ENCODE data around the gene ARHGDIA. TPM values are rescaled to one million over a fixed set of nuclear protein-coding genes. Genes with fewer than 3 reads are reported as not detected.
A peak's percentile ranks its signal among the peaks of the same experiment; 100 is the strongest.

ARHGDIA gene
- total RNA-seq, 2 experiments from 2014 or later, result 706 to 715 TPM

GRCh38 chr17:81854974-81855774 lies 16.0 kb downstream of the ARHGDIA start:
- H3K27me3 Mint-ChIP-seq, result no peaks in the 10 kb centered on the region
- DNase-seq (peak in 2 of 14 experiments; percentile 26 to 40), ATAC-seq (ENCODE audit: poor library complexity) (peak; percentile 37)
- peaks cover 27% of the 10 kb centered on the region for H3K4me1 ChIP-seq (ENCODE audit: insufficient read depth, low read length)
- H3K36me3 Mint-ChIP-seq (ENCODE audit: low read depth), result peaks cover 47% of the 10 kb centered on the region
- H3K4me1 Mint-ChIP-seq (ENCODE audit: low read depth), result peaks cover 12% of the 10 kb centered on the region
- ChIA-PET CTCF (interaction anchor here (0.7 to 0.9 kb wide), 2 partner anchors 9 to 11 kb away, joined by 3 read pairs; no protein-coding TSS in a partner anchor), POLR2A (interaction anchor here (0.6 kb wide), 1 partner anchor 82 kb away, joined by 4 read pairs; no protein-coding TSS in a partner anchor)
- H3K27ac Mint-ChIP-seq, result no peak overlapping the region
- intact Hi-C loops (cut with DNase I, micrococcal nuclease), result loop anchor here in 1 of 2 experiments (5.0 kb wide), 1 partner anchor 173 kb away; the partner anchor contains the start of genes ARL16 and HGS
- H3K4me3 Mint-ChIP-seq, result no peak overlapping the region
- no peak overlapping the region for H3K4me3 ChIP-seq (ENCODE audit: low read length)
- no peak for TF ChIP-seq CTCF (IDR thresholded peaks at IDR 0.05)
- H3K36me3 ChIP-seq (ENCODE audit: insufficient read depth, low read length), result peaks cover 71% of the 10 kb centered on the region
- H3K27ac ChIP-seq (ENCODE audit: low read depth in 1 of 2, low read length in 2 of 2), result no peak overlapping the region
- no peaks in the 10 kb centered on the region for H3K9me3 Mint-ChIP-seq
- no peaks in the 10 kb centered on the region for H3K9me3 ChIP-seq (ENCODE audit: control insufficient read depth in 1 of 2, insufficient read depth in 1 of 2, low read length in 2 of 2)
- H3K27me3 ChIP-seq (ENCODE audit: control insufficient read depth in 1 of 2, insufficient read depth in 2 of 2, low read length in 2 of 2), result no peaks in the 10 kb centered on the region

GRCh38 chr17:81852237-81852636 lies 18.9 kb downstream of the ARHGDIA start:
- Mint-ChIP-seq H3K9me3 (no peaks in the 10 kb centered on the region), H3K4me1 (ENCODE audit: low read depth) (no peaks in the 10 kb centered on the region), H3K27me3 (no peaks in the 10 kb centered on the region), H3K36me3 (ENCODE audit: low read depth) (peaks cover 42% of the 10 kb centered on the region), H3K27ac (no peak overlapping the region), H3K4me3 (no peak overlapping the region)
- Histone ChIP-seq H3K9me3 (ENCODE audit: control insufficient read depth in 1 of 2, insufficient read depth in 1 of 2, low read length in 2 of 2) (no peaks in the 10 kb centered on the region), H3K36me3 (ENCODE audit: insufficient read depth, low read length) (peaks cover 62% of the 10 kb centered on the region), H3K4me1 (ENCODE audit: insufficient read depth, low read length) (no peaks in the 10 kb centered on the region), H3K4me3 (ENCODE audit: low read length) (no peak overlapping the region), H3K27me3 (ENCODE audit: control insufficient read depth in 1 of 2, insufficient read depth in 2 of 2, low read length in 2 of 2) (no peaks in the 10 kb centered on the region), H3K27ac (ENCODE audit: low read depth in 1 of 2, low read length in 2 of 2) (no peak overlapping the region)
- DNase-seq (peak in 1 of 14 experiments; percentile 7), ATAC-seq (ENCODE audit: poor library complexity) (no peak)
- intact Hi-C loops (cut with DNase I, micrococcal nuclease), result no loop called here
- ChIA-PET CTCF (no interaction called here), POLR2A (no interaction called here)
- no peak for TF ChIP-seq CTCF (IDR thresholded peaks at IDR 0.05)

- no peak overlapping the region for H3K4me3 Mint-ChIP-seq
- TF ChIP-seq CTCF (IDR thresholded peaks at IDR 0.05), result no peak
- Histone ChIP-seq H3K4me1 (ENCODE audit: insufficient read depth, low read length) (no peaks in the 10 kb centered on the region), H3K27me3 (ENCODE audit: control insufficient read depth in 1 of 2, insufficient read depth in 2 of 2, low read length in 2 of 2) (no peaks in the 10 kb centered on the region), H3K36me3 (ENCODE audit: insufficient read depth, low read length) (peaks cover 65% of the 10 kb centered on the region), H3K27ac (ENCODE audit: low read depth in 1 of 2, low read length in 2 of 2) (no peak overlapping the region), H3K4me3 (ENCODE audit: low read length) (no peak overlapping the region), H3K9me3 (ENCODE audit: control insufficient read depth in 1 of 2, insufficient read depth in 1 of 2, low read length in 2 of 2) (peaks cover 0 to 2% of the 10 kb centered on the region in 2 experiments)
- ATAC-seq (ENCODE audit: poor library complexity) (no peak), DNase-seq (peak in 1 of 14 experiments; percentile 16)
- H3K36me3 Mint-ChIP-seq (ENCODE audit: low read depth), result peaks cover 47% of the 10 kb centered on the region
- no peaks in the 10 kb centered on the region for H3K4me1 Mint-ChIP-seq (ENCODE audit: low read depth)
- ChIA-PET POLR2A (no interaction called here), CTCF (no interaction called here)
- no peaks in the 10 kb centered on the region for H3K27me3 Mint-ChIP-seq
- no peak overlapping the region for H3K27ac Mint-ChIP-seq
- intact Hi-C loops (cut with DNase I, micrococcal nuclease), result no loop called here
- no peaks in the 10 kb centered on the region for H3K9me3 Mint-ChIP-seq
These were observed 19.7 kb downstream of the ARHGDIA start for GRCh38 chr17:81851423-81851822.

All from CD4-positive, alpha-beta T cell (primary cell).